GM19328 (cell line): Measurements from ENCODE around the gene TANC1.
"Not testable (repeated sequence)": the region's sequence is repeated elsewhere in the genome, so short reads cannot be mapped to it uniquely, and the experiment has no call there.

ENCODE experiments used
- ATAC-seq: cut with Tn5 transposase; IDR thresholded peaks from one replicate; pipeline ENCODE4 v1.9.1; 2021; ENCODE audit warnings: mild to moderate bottlenecking, moderate library complexity; ENCODE audit not compliant: unreplicated experiment

TANC1 gene

GRCh38 chr2:159022019-159022418 is 53.6 kb downstream of the TANC1 start:
- no peak for ATAC-seq

- no peak for ATAC-seq
Observed at GRCh38 chr2:159026170-159026569, 57.7 kb downstream of the TANC1 start.

GRCh38 chr2:159028776-159029175 is 60.3 kb downstream of the TANC1 start:
- no peak for ATAC-seq

- no peak for ATAC-seq
Observed at GRCh38 chr2:159029936-159030335, 61.5 kb downstream of the TANC1 start.

- no peak for ATAC-seq
Observed at GRCh38 chr2:159030674-159031380, 62.4 kb downstream of the TANC1 start.

GRCh38 chr2:159032146-159032545 is 63.7 kb downstream of the TANC1 start:
- no peak for ATAC-seq

- no peak for ATAC-seq
Observed at GRCh38 chr2:159032580-159032979, 64.1 kb downstream of the TANC1 start.

GRCh38 chr2:159034713-159035112 is 66.3 kb downstream of the TANC1 start:
- ATAC-seq, result no peak

- ATAC-seq, result no peak
Observed at GRCh38 chr2:159035790-159036411, 67.5 kb downstream of the TANC1 start.

GRCh38 chr2:159036461-159036860 is 68.0 kb downstream of the TANC1 start:
- ATAC-seq, result not testable (repeated sequence)

GRCh38 chr2:159041328-159041727 is 72.9 kb downstream of the TANC1 start:
- ATAC-seq, result not testable (repeated sequence)

- ATAC-seq, result no peak
Observed at GRCh38 chr2:159042115-159042850, 73.8 kb downstream of the TANC1 start.

GRCh38 chr2:159043710-159044109 is 75.3 kb downstream of the TANC1 start:
- no peak for ATAC-seq

- no peak for ATAC-seq
Observed at GRCh38 chr2:159044804-159045286, 76.4 kb downstream of the TANC1 start.

- ATAC-seq, result no peak
Observed at GRCh38 chr2:159045545-159046454, 77.4 kb downstream of the TANC1 start.

- no peak for ATAC-seq
Observed at GRCh38 chr2:159046966-159047365, 78.5 kb downstream of the TANC1 start.

- ATAC-seq, result no peak
Observed at GRCh38 chr2:159050426-159050825, 82.0 kb downstream of the TANC1 start.

GRCh38 chr2:159051133-159051532 is 82.7 kb downstream of the TANC1 start:
- ATAC-seq, result no peak

GRCh38 chr2:159051661-159052060 is 83.2 kb downstream of the TANC1 start:
- no peak for ATAC-seq

- ATAC-seq, result no peak
Observed at GRCh38 chr2:159052157-159052601, 83.7 kb downstream of the TANC1 start.
